Mucosa of descending colon (tissue), 3 donors: ENCODE results near the gene ACTRT2. TPM values are rescaled to one million over a fixed set of nuclear protein-coding genes. Genes with fewer than 3 reads are reported as not detected.

Source experiments
- ATAC-seq: fragments of 200-7000 bp; cut with Tn5 transposase; one replicate; pipeline ENCODE4 v1.9.1; 2020; ENCODE audit warnings: mild to moderate bottlenecking, moderate library complexity
- DNase-seq, 3 donors: peaks; one replicate each; pipeline ENCODE4 v3.0.0-alpha.2; 2020
- H3K36me3 ChIP-seq: fragments of 200-600 bp; one replicate; pipeline ENCODE4 v1.8.0; 2021; ENCODE audit warnings: low read depth, mild to moderate bottlenecking
- H3K4me1 ChIP-seq: fragments of 200-600 bp; one replicate; pipeline ENCODE4 v1.8.0; 2021; ENCODE audit warnings: low read depth, mild to moderate bottlenecking
- H3K4me3 ChIP-seq: fragments of 200-600 bp; one replicate; pipeline ENCODE4 v1.8.0; 2021; ENCODE audit warnings: mild to moderate bottlenecking
- H3K9me3 ChIP-seq: fragments of 200-600 bp; one replicate; pipeline ENCODE4 v1.8.0; 2021; ENCODE audit warnings: mild to moderate bottlenecking
- CTCF ChIP-seq: fragments of 200-600 bp; IDR thresholded peaks from one replicate; pipeline ENCODE4 v1.8.0; 2022; ENCODE audit warnings: antibody characterized with exemption, mild to moderate bottlenecking
- intact Hi-C, 2 donors: fragments of 100-400 bp; cut with DNase I in 1 of 2; cut with micrococcal nuclease in 1 of 2; formaldehyde crosslinking; loops; one replicate each; pipeline versions ENCODE4 v1.11.0 to v1.11.1; 2022; cut with DNase I, micrococcal nuclease
- total RNA-seq, 3 donors: library from RNA; stranded (reverse); fragmentation: NEBNext Ultra II Directional in 2 of 3; extraction: Animal tissue kit (Norgen Biotek cat#: 25700) in 2 of 3; gene quantifications; one replicate each; pipeline versions ENCODE4 v1.2.1 to v1.2.4, GENCODE V29; 2021 to 2023
- donor health status: DM: no; HTN: no; CAD: no; lungs with moderate emphysema.
- donor health status: DM: no; HTN: no; CAD: no.
- donor health status: DM: no; HTN: yes; CAD: no.

Gene ACTRT2
- total RNA-seq, 3 donors from 2014 or later = not detected

- intact Hi-C loops = no loop called here
- Histone ChIP-seq H3K4me3 (no peak overlapping the region), H3K36me3 (no peaks in the 10 kb centered on the region), H3K9me3 (no peaks in the 10 kb centered on the region), H3K4me1 (no peaks in the 10 kb centered on the region)
- ATAC-seq = no peak
- DNase-seq = no peak
- TF ChIP-seq CTCF = no peak
These were observed 35.3 kb upstream of the ACTRT2 start for GRCh38 chr1:2985694-2986548.

- Histone ChIP-seq H3K36me3 (no peaks in the 10 kb centered on the region), H3K4me3 (no peak overlapping the region), H3K9me3 (no peaks in the 10 kb centered on the region), H3K4me1 (no peaks in the 10 kb centered on the region)
- DNase-seq = peak in 1 of 3 donors; percentile 27
- TF ChIP-seq CTCF = no peak
- intact Hi-C loops = no loop called here
- no peak for ATAC-seq
These were observed 34.5 kb upstream of the ACTRT2 start for GRCh38 chr1:2986549-2987305.

GRCh38 chr1:2987773-2988172 lies 33.5 kb upstream of the ACTRT2 start:
- no peaks in the 10 kb centered on the region for H3K9me3 ChIP-seq
- H3K4me3 ChIP-seq = no peak overlapping the region
- DNase-seq = peak in 2 of 3 donors; percentile 12 to 36
- H3K36me3 ChIP-seq = no peaks in the 10 kb centered on the region
- no peak for TF ChIP-seq CTCF
- no peaks in the 10 kb centered on the region for H3K4me1 ChIP-seq
- ATAC-seq = no peak
- intact Hi-C loops = no loop called here

GRCh38 chr1:2988256-2988655 lies 33.0 kb upstream of the ACTRT2 start:
- intact Hi-C loops = no loop called here
- ATAC-seq = no peak
- Histone ChIP-seq H3K4me3 (no peak overlapping the region), H3K4me1 (no peaks in the 10 kb centered on the region), H3K36me3 (no peaks in the 10 kb centered on the region), H3K9me3 (no peaks in the 10 kb centered on the region)
- TF ChIP-seq CTCF = no peak
- peak in 2 of 3 donors; percentile 4 to 25 for DNase-seq

- TF ChIP-seq CTCF = no peak
- Histone ChIP-seq H3K4me1 (no peaks in the 10 kb centered on the region), H3K36me3 (no peaks in the 10 kb centered on the region), H3K4me3 (no peak overlapping the region), H3K9me3 (peaks cover 3% of the 10 kb centered on the region)
- ATAC-seq (no peak), DNase-seq (no peak)
- intact Hi-C loops = no loop called here
These were observed 32.1 kb upstream of the ACTRT2 start for GRCh38 chr1:2989185-2989584.
